Fibroblast of skin of left quadriceps (primary cell): ENCODE data around the gene ERI3.
A peak's percentile ranks its signal among the peaks of the same experiment; 100 is the strongest.

Source experiments
- DNase-seq, 2 experiments: peaks; one replicate each; pipeline ENCODE4 v3.0.0-alpha.2; 2013; ENCODE audit warnings: low read depth in 2 of 2

ERI3 gene

DNA sequence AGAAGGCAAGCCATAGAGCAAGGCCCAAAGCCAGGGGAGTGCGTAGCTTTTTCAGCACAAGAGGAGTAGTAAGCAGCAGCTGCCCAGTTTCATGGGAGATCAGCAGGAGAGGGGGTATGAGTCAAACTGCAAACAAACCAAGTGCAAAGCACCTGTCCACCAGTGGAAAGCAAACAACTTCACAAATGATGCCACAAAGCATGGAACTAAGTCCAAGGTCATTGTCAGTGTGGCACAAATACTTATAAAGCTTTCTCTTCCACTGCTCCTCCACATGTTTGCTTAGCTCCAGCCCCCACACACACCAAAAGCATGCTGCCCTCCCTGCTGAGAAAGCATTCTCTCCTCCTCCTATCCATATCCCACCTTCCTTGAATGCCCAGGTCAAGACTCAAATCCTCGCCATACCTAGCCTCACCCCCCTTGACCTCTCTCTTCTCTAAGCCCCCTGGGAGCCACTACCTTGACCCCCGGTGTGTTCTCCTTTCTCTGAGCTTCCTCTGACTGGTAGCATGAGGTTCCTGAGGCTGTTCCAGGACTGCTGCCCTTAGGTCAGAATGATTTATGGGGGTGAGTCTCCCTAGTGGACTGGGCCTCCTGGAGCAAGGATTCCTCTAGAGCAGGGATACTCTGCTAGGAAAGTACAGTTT lies 71.4 kb downstream of the ERI3 start:
- no peak for DNase-seq

DNA sequence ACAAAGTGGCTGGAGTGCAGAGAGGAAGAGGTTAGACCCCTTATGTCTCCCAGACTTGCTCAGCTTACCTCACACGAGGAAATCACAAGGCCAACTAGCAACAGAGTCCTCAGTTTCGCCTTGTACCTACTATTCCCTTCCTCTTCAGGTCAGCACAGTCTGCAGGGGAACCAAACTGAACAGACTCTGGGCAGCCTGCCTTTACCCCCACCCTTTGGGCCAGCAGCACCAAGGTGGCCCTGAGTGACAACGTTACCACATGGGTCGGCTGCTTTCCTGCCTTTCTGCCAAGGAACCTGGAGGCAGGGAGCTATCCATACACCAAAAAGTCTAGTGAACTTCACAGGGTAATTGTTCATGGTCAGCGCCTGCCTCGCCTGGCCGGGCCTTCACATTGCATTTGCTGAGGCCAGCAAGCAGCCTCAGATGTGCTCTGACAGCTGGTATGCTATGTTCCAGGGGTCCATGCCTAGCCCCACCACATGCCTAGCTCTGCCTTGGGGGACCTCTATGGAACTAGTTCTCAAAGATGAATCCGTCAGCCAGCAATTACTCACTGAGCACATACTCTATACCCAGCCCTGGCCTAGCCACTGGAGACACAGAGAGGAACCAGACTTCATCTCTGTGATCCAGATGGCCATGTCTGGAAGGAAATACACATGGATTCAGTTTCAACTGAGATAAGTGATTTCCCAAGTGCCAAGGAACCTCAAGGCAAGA lies 72.2 kb downstream of the ERI3 start:
- no peak for DNase-seq

DNA sequence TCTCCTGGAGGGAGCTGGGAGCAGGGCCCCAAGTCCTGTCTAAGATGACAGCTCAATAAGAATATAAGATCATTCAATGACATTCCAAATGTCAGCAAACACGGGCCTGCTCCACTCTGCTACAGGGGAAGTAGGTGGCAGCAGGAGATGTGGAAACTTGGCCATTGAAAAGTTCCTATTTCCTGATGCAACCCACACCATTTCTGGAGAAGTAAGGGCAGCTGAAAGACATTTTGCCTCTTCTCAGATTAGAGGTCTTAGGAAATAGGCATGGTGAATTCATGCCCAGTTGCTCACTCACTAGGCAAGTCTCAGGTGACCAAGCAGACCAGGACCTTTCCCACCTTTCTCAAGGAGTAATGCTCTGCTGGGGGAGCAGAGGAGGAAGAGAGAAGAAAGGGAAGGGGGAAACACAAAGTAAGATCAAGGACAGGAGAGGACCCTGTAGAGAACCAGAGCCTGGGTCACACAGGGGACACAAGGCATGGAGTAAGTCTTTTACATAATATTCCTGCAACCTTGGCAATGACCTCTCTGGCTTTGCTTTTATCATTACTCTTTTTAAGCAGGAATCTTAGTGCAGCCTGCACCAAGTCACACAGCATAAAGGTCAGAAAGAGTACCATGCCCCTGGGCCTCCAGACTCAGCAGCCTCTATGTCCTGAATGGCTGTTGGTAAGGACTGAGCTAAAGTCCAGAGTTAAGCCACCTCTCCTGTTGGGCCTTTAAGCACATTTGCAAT lies 72.9 kb downstream of the ERI3 start:
- DNase-seq: no peak

DNA sequence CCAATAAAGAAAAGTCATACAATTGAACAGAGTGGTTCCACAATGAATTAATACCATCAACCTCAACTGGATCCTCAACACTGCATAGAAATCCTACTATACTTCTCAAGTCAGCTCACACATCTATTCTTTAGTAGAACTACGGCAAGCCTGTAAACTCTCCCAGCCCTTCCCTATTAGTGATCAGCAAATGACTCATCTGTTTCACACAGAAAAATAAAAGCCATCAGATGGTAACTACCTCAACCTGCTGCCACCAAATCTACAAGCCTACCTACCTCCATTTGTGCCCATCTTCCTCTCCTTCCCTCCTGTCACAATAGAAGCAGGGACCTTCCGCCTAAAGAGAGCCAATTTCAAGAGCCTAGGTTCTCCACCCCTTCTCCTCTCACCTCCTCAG lies 78.2 kb downstream of the ERI3 start:
- no peak for DNase-seq

DNA sequence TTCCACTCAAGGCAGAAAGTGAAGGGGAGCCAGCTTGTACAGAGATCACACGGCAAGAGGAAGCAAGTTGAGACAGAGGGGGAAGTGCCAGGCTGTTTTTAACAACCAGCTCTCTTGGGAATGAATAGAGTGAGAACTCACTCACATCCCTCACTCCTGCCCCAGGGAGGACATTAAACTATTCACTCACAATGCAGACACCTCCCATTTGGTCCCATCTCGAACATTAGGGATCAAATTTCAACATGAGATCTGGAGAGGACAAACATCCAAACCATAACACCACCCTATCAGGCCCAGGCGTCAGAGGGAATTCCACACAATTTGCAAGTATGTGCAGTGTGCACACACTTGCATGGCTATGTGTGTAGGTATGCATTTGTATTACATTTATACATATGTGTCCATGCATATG lies 79.1 kb downstream of the ERI3 start:
- DNase-seq: peak; percentile 5 to 17

DNA sequence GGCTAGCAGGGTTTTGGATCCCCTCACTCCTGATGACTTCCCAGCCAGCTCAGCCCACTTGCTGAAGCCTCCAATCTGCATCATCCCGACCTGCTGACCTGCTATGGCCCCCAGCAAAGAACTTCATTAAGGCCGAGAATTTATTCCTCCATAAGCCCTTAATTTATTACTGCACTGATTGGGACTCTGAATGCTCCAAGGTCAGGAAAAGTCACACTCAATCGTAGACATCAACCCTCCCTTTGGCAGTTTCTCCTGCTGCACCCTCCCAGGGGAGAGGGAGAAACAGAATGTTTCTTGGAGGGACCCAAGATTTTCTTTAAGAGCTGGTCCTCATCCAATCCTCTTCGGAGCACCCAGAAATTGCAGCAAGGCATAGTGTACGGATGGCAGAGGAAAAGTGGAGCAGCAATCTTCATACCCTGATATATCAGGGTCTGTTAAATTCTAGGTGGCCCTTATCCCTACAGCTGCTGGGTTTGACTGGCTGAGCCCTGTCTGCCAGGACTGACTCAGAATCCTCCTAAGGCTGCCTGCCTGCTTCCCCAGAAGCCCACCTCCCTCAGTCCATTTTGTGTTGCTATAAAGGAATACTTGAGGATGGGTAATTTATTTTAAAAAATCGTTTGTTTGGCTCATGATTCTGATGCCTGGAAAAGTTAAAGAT lies 79.6 kb downstream of the ERI3 start:
- DNase-seq: no peak

DNA sequence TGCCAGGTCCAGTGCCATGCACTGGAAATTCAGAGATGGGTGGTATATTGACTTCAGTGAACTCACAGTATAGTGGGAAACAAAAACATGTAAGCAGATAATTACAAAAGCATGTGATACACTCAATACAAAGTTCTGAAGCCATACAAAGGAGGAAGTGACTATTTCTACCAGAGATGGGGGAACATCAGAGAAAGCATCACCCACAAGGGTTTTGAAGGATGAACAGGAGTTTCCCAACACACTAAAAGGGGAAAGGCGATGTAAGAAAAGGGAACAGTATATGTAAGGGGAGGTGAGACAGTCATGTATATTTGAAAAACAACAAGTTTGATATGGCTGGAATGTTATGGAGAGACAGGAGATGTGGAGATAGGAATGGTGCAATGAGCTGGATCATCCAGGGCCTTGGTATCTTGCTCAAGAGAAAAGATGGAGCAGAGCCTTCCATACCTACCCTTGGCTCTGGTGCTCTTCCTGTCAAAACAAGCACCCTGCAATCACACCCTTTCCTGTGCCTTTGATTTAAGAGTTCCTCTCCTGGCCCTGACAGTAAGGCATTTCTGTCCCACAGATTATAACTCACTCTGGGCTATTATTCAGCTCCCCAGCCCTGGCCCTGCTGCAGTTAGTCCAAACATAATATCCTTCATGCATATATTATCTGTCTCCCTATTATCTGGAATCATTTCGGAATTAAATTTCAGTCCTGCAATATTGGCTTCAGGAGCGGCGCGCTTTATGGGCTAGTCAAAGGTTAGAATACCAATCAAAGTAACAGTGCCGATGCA lies 81.3 kb downstream of the ERI3 start:
- no peak for DNase-seq

DNA sequence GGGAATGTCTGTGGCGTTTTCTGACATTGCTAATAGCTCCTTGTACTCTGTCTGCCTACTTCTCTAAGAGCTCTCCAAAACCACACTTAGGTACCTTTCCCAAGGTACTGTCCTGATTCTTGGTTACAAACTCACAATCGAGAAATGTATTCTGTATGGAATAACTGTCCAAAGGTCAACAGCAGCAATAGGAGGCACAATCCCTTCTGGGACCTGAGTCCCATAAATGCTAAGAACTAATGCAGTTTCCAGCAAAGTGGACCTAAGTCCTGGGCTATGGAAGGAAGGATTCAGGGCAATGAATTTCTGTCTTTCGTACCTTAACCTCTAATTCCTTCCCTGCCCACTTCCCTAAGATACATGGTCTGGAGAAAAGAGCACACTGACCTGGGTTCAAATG lies 82.1 kb downstream of the ERI3 start:
- no peak for DNase-seq

DNA sequence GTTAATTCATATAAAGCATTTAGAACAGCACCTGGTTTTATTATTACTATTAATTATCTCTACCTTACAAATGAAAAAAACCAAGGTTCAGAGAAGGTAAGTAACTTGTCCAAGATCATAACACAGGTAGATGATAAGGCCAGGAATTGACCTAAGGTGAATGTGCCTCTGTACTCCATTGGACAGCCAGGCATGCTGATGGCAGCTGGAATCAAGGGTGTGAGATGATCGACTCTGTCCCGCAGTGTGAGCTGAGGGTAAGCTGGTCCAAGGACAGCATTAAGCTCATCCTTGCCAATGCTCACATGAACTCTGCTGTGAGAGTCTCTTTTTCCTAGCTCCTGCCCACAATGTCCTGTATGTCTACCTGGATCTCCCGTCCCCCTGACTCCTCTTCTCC lies 83.4 kb downstream of the ERI3 start:
- no peak for DNase-seq

DNA sequence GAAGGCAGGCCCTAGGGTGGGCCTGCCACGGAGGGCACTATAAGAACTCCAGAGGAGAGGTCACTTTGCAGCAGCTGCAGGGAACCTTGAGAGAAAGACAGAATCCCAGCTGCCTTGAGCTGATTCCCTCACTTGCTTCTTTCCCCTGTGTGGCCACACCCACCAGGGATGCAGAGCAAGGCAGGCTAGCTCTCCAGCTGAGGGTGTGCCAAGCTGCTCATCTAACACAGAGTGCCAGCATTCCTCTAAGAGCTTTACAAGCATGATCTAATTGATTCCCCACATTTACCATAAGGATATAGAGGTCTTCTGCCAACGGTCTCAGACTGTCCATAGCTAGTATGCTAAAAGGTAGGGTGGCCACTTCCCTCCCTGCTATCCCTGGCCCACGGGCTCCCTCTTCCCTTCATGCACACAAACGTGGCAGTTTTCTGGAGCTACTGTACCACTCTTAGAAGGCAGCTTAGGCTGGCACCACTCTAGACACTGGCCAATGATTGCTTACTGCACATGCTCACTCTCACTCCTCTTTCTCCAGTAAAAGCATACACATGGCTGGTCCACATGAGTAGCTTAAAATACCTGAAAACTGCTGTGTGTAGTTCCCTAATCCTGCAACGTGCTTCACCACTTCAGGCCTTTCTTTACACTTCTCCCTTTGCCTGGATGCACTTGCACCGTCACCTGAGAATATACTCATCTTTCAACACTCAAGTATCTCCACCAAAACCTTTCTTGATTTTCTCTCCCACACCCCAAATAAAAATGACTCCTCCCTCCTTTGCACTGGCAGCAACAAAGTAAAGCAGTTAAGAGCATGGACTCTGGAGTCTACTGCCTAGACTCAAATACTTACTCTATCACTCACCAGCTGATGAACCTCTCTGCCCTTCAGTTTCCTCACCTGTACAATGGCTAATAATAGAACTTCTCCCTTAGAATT lies 84.1 kb downstream of the ERI3 start:
- DNase-seq: no peak

DNA sequence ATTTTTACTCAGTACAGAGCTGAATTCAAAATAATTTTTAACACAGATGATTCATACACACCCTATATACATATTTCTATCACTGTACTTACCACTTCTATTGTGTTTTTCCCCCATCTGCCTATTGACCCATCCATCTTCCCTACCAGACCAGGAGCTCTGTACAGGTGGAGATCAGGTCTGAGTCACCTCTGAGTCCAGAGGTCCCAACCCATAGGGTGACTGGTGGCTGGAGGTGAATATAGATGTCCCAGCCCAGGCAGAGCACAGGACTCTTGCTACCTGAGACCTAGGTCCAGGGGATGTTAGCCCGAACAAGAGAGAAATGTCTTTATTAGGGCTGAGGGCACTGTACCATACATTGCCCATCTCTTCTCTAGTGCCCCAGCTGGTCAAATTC lies 87.0 kb downstream of the ERI3 start:
- no peak for DNase-seq

DNA sequence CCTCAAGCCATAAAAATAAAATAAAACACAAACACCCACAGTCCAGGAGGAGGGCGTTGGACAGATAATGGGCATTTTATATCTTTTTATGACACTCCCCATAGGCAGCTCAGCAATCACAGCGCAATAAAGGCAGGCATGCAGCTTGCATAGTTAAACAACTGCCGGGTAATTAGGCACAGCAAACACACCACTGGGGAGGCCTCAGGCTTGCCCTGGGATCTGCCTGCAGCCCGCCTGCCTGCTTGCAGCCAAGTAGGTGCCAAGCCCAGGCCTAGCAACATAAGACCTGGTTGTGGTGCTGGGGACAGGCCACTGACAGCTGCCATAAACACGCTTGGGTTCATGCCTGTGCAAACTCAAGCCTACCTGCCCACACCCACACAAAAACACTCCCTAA lies 87.6 kb downstream of the ERI3 start:
- no peak for DNase-seq

DNA sequence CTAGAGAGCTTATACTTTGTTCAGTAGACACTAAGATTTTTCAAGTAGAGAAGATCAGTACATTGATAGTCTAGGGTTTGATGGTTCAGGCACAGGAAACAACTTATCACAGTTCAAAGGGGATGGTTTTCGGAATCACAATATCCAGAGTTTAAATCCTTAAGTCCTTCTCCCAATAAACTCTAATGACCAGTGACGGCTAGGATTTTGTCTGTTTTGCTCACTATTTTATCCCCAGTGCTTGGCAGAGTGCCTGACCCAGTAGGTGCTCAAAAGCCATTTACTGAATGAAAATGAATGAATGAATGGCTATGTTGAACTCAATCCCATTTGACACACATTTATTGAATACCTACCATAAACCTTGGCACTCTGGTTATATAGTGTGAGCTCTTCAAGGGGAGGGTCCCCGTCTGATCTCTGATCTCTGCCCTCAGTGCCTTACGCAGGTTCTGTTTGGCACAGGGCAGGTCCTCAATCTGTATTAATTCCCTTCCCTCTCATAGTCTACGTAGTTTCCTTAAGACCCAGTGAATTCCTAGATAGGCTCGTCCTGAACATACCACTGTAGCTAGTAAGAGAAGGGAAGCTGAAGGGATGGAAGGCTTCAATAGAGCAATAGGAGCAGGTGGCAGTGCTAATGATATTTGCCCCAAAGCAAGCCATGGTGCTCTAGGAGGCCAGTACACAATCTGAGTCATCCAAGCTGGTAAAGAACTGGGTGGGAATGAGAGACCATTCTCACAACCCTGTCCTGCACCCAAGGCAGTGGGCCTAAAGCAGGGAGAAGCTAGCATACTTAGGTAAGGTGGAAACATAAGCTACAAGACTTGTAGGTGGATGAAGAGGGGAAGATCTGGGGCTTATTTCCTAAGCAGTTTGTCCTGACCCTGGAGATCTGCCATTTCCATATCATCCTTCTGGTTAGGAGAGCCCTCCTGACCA lies 88.4 kb downstream of the ERI3 start:
- DNase-seq: no peak

DNA sequence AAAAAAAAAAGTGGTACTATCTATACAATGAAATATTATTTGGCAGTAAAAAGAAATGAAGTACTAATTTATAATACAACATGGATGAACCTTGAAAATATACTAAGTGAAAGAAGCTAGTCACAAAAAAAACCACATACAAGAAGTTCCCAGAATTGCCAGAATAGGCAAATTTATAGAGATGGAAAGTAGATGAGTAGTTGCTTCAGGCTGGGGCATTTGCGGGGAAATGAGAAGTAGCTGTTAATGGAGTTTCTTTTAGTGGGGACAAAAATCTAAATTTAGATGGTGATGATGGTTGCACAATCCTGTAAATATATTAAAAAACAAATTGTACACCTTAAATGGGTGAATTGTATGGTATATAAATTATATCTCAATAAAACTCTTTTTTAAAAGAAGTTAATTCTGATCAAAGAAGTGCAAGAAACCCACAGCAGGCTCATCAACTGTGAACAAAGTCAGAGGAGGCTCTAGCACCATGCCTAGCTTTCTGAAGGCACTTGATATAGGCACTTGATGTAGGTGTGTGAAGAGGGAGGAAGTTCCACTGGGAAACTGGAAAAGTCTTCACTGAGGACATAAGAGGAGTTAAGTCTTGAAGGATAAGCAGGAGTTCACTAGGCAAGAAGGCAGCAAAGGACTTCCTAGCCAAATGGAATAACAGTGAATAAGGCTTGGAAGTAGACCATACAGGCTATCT lies 89.2 kb downstream of the ERI3 start:
- DNase-seq: no peak

DNA sequence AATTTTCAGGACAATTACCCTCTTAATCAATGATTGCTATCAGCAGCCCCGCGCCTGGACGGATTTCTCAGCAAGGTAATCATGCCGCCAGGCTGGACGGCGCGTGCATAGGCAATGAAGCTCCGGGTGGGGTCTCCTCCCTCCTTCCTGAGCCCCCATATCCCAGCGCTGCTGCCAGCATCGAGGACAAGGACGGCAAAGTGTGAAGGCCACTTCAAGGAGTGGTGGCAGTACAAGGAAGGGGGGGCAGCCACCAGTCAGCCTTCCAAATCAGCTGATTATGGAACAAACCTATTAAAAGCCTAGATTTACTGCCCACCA lies 90.6 kb downstream of the ERI3 start:
- DNase-seq: no peak

DNA sequence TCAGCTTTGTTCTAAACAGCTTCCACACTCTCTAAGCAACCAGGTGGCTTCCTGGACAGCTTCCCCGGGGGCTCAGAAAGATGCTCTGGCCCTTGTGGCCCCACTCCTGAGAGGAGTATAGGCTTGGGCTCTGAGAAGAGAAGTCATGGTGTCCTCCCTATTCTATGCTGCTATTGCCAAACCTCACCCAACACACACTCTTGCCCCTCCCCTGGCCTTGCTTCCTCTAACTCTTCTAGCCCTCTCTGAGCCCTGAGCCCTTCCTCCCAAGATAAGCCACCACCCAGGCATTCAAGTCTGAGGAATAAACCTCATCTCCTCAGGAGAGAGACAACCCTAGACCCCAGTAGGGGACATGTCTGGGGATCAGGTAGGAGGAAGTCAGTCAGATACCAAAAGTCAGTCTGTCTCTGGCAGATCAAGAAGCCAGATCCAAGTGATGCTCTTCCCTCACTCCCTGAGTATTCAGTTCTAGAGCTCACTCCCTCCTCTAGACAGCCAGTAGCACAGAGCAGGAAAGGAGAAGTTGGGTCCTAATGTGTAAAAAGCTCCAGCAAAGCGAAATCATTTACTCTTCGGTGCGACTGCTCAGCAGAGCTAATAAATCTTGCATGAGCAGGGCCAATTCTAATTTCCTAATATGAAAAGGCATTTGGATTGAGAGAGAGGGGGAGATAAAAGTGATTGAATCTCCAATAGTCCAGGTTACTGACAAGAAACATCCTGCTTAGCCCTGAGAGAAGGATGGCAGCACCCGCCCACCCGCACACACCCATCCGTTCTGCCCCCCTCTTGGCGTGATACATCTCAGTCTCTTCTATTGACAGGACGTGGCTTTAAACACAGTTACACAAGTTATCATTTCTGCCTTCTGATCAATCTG lies 91.2 kb downstream of the ERI3 start:
- no peak for DNase-seq

DNA sequence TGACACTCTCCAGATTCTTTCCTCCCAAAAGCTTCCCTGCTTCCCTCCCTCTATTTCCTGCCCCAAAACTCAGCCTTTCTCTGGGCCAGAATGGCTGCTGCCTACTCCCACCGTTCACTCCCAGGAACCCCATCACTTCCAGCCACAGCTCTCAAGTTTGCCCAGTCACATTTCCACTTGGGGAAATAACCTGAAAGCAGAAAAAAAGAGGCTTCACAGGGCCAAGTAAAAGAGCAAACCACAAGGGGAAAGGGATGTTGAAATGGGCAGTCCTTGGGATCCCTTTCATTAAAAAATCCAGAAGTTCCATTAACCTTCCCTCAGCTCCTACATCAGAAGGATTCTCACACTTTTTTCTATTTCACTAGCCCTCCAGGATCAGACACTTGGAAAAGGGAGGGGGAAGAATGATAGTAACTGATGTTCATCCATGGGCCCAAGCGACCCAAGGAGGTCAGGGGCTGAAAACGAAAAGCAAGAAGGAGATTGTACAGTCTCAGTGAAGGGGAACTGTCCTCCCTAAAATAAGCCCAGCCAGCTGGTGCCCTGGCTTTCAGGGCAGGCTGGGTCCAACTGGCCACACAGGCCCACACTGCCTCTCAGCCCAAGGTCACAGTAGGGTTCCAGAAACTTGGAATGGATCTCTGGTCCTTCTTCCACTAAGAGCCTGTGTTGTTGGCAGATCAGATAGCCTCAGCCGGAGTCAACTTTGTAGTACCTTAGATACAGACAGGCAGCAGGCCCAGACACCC lies 92.1 kb downstream of the ERI3 start:
- DNase-seq: no peak
